Sigmoid colon (tissue), 4 donors: ENCODE data around the gene KDM6B.

Experiments used
- EP300 ChIP-seq, 4 donors: sonication (generic); formaldehyde crosslinking; IDR thresholded peaks; one replicate each; pipeline ENCODE4 v1.6.1; 2017; ENCODE audit warnings: antibody characterized with exemption in 4 of 4
- POLR2A ChIP-seq, 2 donors: fragments of 450-650 bp; IDR thresholded peaks; one replicate each; pipeline ENCODE4 v1.6.1; 2016; ENCODE audit warnings: antibody characterized with exemption in 2 of 2, mild to moderate bottlenecking in 2 of 2, moderate library complexity in 2 of 2
- TF ChIP-seq, protein P1 (sequence below), 4 experiments: fragments of 450-650 bp in 3 of 4; fragments of 200-600 bp in 1 of 4; IDR thresholded peaks; one replicate each; pipeline ENCODE4 v1.5.1; 2016 to 2019; ENCODE audit warnings: antibody characterized with exemption in 4 of 4, mild to moderate bottlenecking in 3 of 4, moderate library complexity in 2 of 4

DNA sequence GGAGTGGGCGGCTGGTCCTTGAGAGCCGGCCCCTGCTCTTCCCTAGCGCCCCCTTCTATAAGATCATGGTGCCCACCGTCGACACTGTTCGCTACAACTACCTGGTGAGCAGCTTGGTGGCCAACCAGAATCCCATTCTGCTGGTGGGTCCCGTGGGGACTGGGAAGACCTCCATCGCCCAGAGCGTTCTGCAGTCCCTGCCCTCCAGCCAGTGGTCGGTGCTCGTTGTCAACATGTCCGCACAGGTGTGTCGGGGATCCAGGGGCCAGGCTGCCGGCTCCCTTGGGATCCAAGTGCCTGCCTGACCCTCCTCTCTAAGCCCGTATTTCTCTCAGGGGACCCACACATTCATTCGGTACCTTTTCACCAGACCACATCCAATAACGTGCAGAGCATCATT lies 41.4 kb upstream of the KDM6B start:
- TF ChIP-seq, protein P1, sequence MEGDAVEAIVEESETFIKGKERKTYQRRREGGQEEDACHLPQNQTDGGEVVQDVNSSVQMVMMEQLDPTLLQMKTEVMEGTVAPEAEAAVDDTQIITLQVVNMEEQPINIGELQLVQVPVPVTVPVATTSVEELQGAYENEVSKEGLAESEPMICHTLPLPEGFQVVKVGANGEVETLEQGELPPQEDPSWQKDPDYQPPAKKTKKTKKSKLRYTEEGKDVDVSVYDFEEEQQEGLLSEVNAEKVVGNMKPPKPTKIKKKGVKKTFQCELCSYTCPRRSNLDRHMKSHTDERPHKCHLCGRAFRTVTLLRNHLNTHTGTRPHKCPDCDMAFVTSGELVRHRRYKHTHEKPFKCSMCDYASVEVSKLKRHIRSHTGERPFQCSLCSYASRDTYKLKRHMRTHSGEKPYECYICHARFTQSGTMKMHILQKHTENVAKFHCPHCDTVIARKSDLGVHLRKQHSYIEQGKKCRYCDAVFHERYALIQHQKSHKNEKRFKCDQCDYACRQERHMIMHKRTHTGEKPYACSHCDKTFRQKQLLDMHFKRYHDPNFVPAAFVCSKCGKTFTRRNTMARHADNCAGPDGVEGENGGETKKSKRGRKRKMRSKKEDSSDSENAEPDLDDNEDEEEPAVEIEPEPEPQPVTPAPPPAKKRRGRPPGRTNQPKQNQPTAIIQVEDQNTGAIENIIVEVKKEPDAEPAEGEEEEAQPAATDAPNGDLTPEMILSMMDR (IDR thresholded peaks at IDR 0.05), result no peak
- TF ChIP-seq POLR2A (IDR thresholded peaks at IDR 0.05), result no peak
- no peak for TF ChIP-seq EP300 (IDR thresholded peaks at IDR 0.05)
